ENCODE results near the gene OLFML3. TPM values are rescaled to one million over a fixed set of nuclear protein-coding genes. Genes with fewer than 3 reads are reported as not detected.

Gene OLFML3
- total and polyA plus RNA-seq, 2 of the 8 experiments (the other 6 are each of a cell fraction or from before 2014, with no cell fraction given), result 56.0 to 72.3 TPM

DNA sequence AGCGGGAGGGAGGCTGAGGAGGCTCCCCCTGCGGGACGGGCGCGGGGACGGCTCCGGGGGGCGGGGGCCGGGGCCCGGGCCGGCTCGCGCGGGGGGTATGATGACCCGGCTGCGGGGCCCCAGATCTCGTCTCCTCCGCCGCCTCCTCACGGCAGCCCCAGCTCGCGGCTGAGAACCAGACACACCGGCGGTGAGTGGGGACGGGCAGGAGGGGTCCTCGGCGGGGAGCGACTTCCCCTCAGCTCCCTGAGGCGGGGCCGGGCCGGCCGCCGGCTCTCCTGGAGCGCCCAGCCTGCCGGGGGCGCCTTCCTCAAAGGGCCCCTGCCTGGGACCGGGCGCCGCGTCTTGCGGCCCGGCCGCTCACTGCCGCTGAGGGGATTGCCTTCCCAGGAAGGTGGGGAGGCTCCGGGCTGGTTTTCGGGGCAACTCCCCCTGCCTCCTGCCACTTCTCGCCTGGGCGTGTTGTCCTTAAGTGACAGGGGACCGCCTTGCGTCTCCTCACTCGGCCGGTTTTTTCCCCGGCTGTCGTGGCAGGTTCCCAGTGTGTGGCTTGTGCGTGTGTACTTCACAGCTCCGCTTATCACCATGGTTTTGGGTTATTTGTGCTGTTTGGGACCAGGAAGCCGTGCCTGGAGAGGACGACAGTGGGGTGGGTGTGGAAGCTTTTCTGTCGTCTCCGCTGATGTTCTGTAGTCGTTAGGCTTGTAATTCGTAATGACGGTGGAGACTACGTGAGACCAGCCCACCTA is 49.4 kb upstream of the OLFML3 start (continued):
- TF ChIP-seq HDAC6 (IDR thresholded peaks at IDR 0.05; ENCODE audit: low read depth, low read length) (no peak), CTBP2 (IDR thresholded peaks at IDR 0.05; ENCODE audit: borderline replicate concordance, insufficient read depth, insufficient read length, low read length) (no peak), SUZ12 (IDR thresholded peaks at IDR 0.05; ENCODE audit: low read length) (no peak), CBX8 (IDR thresholded peaks at IDR 0.05; ENCODE audit: borderline replicate concordance, low read depth, low read length) (no peak), EP300 (IDR thresholded peaks at IDR 0.05; ENCODE audit: borderline replicate concordance in 1 of 2, low read depth in 2 of 2, low read length in 2 of 2) (no peak), NANOG (IDR thresholded peaks at IDR 0.05; ENCODE audit: insufficient read depth, low read depth, low read length, poor library complexity, severe bottlenecking) (no peak), SP4 (IDR thresholded peaks at IDR 0.05; ENCODE audit: low read length) (no peak), BCL11A (IDR thresholded peaks at IDR 0.05; ENCODE audit: low read depth in 2 of 2, low read length in 2 of 2) (no peak), EGR1 (IDR thresholded peaks at IDR 0.05; ENCODE audit: borderline replicate concordance, low read depth, low read length) (no peak), ASH2L (IDR thresholded peaks at IDR 0.05; ENCODE audit: low read length) (peak; percentile 53), RBBP5 (IDR thresholded peaks at IDR 0.05; ENCODE audit: borderline replicate concordance, low read depth, low read length) (peak; percentile 26; the same call in 1 of the 2 replicates), TAF1 (IDR thresholded peaks at IDR 0.05; ENCODE audit: low read depth, low read length) (no peak), MAFK (IDR thresholded peaks at IDR 0.05; ENCODE audit: low read depth, low read length) (no peak)
- TF ChIP-seq, protein P1, sequence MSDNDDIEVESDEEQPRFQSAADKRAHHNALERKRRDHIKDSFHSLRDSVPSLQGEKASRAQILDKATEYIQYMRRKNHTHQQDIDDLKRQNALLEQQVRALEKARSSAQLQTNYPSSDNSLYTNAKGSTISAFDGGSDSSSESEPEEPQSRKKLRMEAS (IDR thresholded peaks at IDR 0.05), result no peak

Measured in H1 (cell line).